DND-41 (cell line): ENCODE measurements around the gene DENND1A.

ENCODE experiments used
- EZH2 ChIP-seq: IDR thresholded peaks from 3 replicates; pipeline ENCODE4 v1.6.1; 2012; ENCODE audit warnings: borderline replicate concordance, low read depth, mild to moderate bottlenecking, moderate library complexity, low read length, inconsistent platforms; ENCODE audit not compliant: severe bottlenecking
- TF ChIP-seq, protein P1 (sequence below): IDR thresholded peaks from 2 replicates; pipeline ENCODE4 v1.5.1; 2012; ENCODE audit warnings: borderline replicate concordance, low read length, moderate library complexity, mild to moderate bottlenecking; ENCODE audit not compliant: poor library complexity, severe bottlenecking; ENCODE audit errors: extremely low read depth

DNA sequence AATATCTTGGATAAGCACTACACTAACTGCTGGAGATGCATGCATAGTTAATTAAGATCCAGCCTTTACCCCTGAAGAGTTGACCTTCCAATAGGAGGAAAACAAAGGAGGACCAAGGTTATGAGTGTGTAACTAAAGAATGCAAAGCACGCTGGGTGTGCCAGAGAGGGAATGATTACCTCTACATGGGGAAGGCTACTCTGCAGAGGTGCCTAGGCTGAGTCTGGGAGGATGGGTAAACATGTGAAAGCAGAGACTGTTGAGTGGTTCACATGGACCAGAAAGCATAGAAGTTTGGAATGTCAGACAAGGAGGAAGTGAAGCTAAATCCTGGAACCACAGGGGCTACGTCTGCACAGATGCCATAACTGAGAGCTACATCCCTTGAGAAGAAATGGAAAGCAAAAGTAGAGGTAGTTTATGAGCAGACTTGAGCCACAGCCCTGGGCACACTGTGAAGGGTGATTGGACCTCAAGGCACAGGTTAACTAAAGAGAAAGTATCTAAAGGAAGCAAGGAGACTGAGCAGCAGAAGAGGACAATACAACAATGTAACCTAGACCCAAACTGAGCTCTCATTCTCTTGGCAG lies 176.2 kb downstream of the DENND1A start:
- TF ChIP-seq, protein P1, sequence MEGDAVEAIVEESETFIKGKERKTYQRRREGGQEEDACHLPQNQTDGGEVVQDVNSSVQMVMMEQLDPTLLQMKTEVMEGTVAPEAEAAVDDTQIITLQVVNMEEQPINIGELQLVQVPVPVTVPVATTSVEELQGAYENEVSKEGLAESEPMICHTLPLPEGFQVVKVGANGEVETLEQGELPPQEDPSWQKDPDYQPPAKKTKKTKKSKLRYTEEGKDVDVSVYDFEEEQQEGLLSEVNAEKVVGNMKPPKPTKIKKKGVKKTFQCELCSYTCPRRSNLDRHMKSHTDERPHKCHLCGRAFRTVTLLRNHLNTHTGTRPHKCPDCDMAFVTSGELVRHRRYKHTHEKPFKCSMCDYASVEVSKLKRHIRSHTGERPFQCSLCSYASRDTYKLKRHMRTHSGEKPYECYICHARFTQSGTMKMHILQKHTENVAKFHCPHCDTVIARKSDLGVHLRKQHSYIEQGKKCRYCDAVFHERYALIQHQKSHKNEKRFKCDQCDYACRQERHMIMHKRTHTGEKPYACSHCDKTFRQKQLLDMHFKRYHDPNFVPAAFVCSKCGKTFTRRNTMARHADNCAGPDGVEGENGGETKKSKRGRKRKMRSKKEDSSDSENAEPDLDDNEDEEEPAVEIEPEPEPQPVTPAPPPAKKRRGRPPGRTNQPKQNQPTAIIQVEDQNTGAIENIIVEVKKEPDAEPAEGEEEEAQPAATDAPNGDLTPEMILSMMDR, result no peak
- TF ChIP-seq EZH2, result no peak
